ENCODE measurements around the gene LTF. TPM values are rescaled to one million over a fixed set of nuclear protein-coding genes. Genes with fewer than 3 reads are reported as not detected.
"Not testable (repeated sequence)": the region's sequence is repeated elsewhere in the genome, so short reads cannot be mapped to it uniquely, and the experiment has no call there.

The LTF gene
- total RNA-seq, 1 donor from 2014 or later, result under 0.01 TPM

DNA sequence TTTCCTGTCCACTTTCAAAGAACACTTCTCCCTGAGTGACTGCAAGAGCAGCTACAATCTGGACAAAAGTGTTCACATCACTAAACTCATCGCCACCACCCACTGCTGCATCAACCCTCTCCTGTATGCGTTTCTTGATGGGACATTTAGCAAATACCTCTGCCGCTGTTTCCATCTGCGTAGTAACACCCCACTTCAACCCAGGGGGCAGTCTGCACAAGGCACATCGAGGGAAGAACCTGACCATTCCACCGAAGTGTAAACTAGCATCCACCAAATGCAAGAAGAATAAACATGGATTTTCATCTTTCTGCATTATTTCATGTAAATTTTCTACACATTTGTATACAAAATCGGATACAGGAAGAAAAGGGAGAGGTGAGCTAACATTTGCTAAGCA lies 55.9 kb downstream of the LTF start:
- Histone ChIP-seq H3K27me3 (ENCODE audit: control insufficient read depth, insufficient read depth, low read length) (no peaks in the 10 kb centered on the region), H3K4me3 (ENCODE audit: low read depth, low read length) (no peak overlapping the region), H3K36me3 (ENCODE audit: control insufficient read depth, insufficient read depth, low read length) (no peaks in the 10 kb centered on the region)
- FAIRE-seq (no peak), DNase-seq (ENCODE audit: low read depth) (no peak)
- TF ChIP-seq, protein P1, sequence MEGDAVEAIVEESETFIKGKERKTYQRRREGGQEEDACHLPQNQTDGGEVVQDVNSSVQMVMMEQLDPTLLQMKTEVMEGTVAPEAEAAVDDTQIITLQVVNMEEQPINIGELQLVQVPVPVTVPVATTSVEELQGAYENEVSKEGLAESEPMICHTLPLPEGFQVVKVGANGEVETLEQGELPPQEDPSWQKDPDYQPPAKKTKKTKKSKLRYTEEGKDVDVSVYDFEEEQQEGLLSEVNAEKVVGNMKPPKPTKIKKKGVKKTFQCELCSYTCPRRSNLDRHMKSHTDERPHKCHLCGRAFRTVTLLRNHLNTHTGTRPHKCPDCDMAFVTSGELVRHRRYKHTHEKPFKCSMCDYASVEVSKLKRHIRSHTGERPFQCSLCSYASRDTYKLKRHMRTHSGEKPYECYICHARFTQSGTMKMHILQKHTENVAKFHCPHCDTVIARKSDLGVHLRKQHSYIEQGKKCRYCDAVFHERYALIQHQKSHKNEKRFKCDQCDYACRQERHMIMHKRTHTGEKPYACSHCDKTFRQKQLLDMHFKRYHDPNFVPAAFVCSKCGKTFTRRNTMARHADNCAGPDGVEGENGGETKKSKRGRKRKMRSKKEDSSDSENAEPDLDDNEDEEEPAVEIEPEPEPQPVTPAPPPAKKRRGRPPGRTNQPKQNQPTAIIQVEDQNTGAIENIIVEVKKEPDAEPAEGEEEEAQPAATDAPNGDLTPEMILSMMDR (IDR thresholded peaks at IDR 0.05; ENCODE audit: insufficient read depth, low read length, severe bottlenecking), result no peak

DNA sequence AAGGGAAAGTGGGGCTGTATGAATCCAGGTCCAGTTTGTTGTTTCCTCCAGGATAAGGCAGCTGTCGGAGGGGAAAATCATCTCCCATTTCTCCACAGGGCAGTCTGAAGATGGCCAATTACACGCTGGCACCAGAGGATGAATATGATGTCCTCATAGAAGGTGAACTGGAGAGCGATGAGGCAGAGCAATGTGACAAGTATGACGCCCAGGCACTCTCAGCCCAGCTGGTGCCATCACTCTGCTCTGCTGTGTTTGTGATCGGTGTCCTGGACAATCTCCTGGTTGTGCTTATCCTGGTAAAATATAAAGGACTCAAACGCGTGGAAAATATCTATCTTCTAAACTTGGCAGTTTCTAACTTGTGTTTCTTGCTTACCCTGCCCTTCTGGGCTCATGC lies 56.7 kb downstream of the LTF start:
- FAIRE-seq (no peak), DNase-seq (ENCODE audit: low read depth) (no peak)
- Histone ChIP-seq H3K27me3 (ENCODE audit: control insufficient read depth, insufficient read depth, low read length) (no peaks in the 10 kb centered on the region), H3K4me3 (ENCODE audit: low read depth, low read length) (no peak overlapping the region), H3K36me3 (ENCODE audit: control insufficient read depth, insufficient read depth, low read length) (no peaks in the 10 kb centered on the region)
- TF ChIP-seq, protein P1 (IDR thresholded peaks at IDR 0.05; ENCODE audit: insufficient read depth, low read length, severe bottlenecking), result no peak

DNA sequence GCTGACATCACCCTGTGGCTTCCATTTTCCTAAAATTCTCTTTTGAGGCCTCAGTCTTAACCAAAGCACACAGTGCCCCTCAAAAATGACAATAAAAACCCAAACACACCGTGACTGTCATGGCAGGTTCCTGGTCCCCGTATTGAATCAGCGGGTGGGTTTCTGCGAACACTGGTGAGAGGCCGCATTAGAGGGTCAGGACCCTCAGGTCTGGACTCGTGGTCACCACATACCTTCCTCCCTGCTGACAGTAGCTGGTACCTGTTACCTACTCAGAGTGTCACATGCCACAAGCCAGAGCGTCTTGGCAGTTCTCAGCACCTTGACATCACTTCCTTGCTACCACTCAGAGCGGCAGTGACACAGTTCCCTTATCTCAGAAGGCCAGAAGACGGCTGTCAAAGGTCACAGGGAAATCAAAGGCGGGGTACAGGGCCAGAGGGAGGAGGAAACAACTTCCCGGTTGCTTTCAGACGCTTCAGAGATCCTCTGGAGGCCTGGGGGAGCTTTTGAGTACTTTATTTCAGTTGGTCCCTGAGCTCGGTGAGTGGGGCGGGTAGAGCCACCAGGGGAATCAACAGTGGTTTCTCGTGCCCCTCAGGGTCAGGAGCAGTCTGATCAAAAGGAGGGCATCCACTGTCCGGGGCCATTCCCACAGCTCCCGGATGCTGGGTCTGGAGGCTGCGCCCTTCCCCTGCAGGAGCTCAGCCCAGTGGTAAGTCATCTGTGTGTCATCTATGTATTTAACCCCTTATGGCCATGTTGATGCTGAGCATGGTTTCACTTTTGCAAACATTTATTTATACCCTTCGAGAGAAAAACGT lies 57.7 kb downstream of the LTF start, which contains the start of the genes CCR5AS and CCRL2:
TSS of gene CCR5AS (minus strand) at position 279 of the 824 bp plus-strand sequence.
TSS of gene CCRL2 (plus strand) at position 472 of the 824 bp plus-strand sequence. CDS start 821 bp downstream, outside the sequence.
- Histone ChIP-seq H3K27me3 (ENCODE audit: control insufficient read depth, insufficient read depth, low read length) (no peaks in the 10 kb centered on the region), H3K36me3 (ENCODE audit: control insufficient read depth, insufficient read depth, low read length) (no peaks in the 10 kb centered on the region), H3K4me3 (ENCODE audit: low read depth, low read length) (no peak within 1 kb of the TSS)
- no peak for FAIRE-seq
- TF ChIP-seq, protein P1 (IDR thresholded peaks at IDR 0.05; ENCODE audit: insufficient read depth, low read length, severe bottlenecking), result no peak
- peak; percentile 52 for DNase-seq (ENCODE audit: low read depth)

DNA sequence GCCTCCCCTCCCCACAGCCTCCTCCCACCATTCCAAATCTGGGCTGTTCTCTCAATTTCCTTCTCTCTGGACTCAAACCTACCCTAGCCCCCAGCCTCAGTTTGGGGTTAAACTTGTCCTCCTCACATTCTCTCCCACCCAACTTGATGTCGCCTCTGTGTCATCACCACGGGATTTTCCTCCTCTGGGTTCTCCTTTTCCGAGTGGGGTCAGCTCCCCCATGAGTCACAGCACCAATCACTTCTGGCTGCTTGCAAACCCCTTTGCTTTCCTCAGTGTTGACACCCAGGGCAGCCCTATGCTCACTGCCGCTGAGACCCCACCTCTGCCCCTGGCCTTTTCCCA lies 58.3 kb downstream of the LTF start:
- FAIRE-seq (no peak), DNase-seq (ENCODE audit: low read depth) (no peak)
- H3K27me3 ChIP-seq (ENCODE audit: control insufficient read depth, insufficient read depth, low read length), result no peaks in the 10 kb centered on the region
- TF ChIP-seq, protein P1 (IDR thresholded peaks at IDR 0.05; ENCODE audit: insufficient read depth, low read length, severe bottlenecking), result no peak
- H3K4me3 ChIP-seq (ENCODE audit: low read depth, low read length), result no peak overlapping the region
- H3K36me3 ChIP-seq (ENCODE audit: control insufficient read depth, insufficient read depth, low read length), result no peaks in the 10 kb centered on the region

DNA sequence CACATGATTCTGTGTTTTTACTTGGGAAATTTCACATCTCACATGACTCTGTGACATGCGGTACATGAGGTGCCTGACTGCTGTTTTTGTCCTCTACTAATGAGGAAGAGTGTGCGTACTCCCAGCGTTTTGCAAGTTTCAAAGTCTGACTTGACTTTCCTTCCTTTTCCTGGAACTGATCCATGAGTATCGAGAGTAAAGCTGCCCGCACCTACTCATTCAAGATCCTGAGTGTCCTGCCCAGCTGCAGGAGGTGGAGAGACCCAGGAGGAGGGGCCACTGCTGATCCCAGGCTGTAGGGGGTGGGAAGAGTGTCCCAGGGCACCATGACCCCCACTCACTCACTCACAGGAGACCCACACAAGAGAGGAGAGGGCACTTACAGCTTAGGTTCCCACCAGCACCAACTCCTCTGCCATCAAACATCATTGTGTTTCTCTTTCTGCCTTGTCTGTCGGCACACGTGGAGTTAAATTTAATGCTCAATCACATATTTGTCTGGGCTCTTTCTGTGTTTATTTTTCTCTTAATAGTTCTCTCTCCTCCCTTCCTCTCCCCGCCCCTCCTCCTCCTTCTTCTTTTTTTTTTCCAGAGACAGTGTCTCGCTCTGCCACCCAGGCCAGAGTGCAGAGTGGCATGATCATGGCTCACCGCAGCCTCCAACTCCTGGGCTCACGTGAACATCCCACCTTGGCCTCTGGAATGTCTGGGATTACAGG lies 59.2 kb downstream of the LTF start:
- H3K36me3 ChIP-seq (ENCODE audit: control insufficient read depth, insufficient read depth, low read length), result no peaks in the 10 kb centered on the region
- TF ChIP-seq, protein P1 (IDR thresholded peaks at IDR 0.05; ENCODE audit: insufficient read depth, low read length, severe bottlenecking), result no peak
- peak; percentile 60 for DNase-seq (ENCODE audit: low read depth)
- FAIRE-seq, result no peak
- no peaks in the 10 kb centered on the region for H3K27me3 ChIP-seq (ENCODE audit: control insufficient read depth, insufficient read depth, low read length)
- no peak overlapping the region for H3K4me3 ChIP-seq (ENCODE audit: low read depth, low read length)

DNA sequence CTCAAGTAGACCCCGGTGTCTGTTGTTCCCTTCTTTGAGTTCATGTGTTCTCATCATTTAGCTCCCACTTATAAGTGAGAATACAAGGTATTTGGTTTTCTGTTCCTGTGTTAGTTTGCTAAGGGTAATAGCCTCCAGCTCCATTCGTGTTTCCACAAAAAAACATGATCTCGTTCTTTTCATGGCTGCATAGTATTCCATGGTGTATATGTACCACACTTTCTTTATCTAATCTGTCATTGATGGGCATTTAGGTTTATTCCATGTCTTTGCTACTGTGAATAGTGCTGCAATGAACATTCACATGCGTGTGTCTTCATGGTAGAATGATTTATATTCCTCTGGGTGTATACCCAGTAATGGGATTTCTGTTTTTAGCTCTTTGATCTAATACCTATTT lies 61.8 kb downstream of the LTF start:
- not testable (repeated sequence) for FAIRE-seq; H3K4me3 ChIP-seq (ENCODE audit: low read depth, low read length); H3K27me3 ChIP-seq (ENCODE audit: control insufficient read depth, insufficient read depth, low read length); DNase-seq (ENCODE audit: low read depth); H3K36me3 ChIP-seq (ENCODE audit: control insufficient read depth, insufficient read depth, low read length)

Data from bronchial epithelial cell (primary cell).